Calu3 (cell line): ENCODE results near the gene C14orf119. TPM values are rescaled to one million over a fixed set of nuclear protein-coding genes. Genes with fewer than 3 reads are reported as not detected.

Experiments
- BruUV-seq: library from RNA; stranded (reverse); fragments of 400-500 nt; replicated peaks from 2 replicates; lab custom pipeline; 2021; lab: Mats Ljungman, UMichigan
- CTCF ChIA-PET: fragments of 300-600 bp; sonication (Branson Sonifier 250); formaldehyde crosslinking; loops from one replicate; lab custom pipeline; 2022; ENCODE audit warnings: antibody characterized with exemption; lab: Charles Lee
- DNase-seq: peaks from one replicate; pipeline ENCODE4 v3.0.0; 2022
- H3K27ac Mint-ChIP-seq: one replicate; pipeline ENCODE4 v1.8.0; 2022; ENCODE audit warnings: mixed read lengths; ENCODE audit not compliant: unreplicated experiment
- H3K27me3 Mint-ChIP-seq: one replicate; pipeline ENCODE4 v1.8.0; 2022; ENCODE audit warnings: mixed read lengths; ENCODE audit not compliant: unreplicated experiment
- H3K36me3 Mint-ChIP-seq: one replicate; pipeline ENCODE4 v1.8.0; 2022; ENCODE audit warnings: mild to moderate bottlenecking, moderate library complexity, mixed read lengths; ENCODE audit not compliant: insufficient read depth, unreplicated experiment
- H3K4me1 Mint-ChIP-seq: one replicate; pipeline ENCODE4 v1.8.0; 2022; ENCODE audit warnings: mild to moderate bottlenecking, low read depth, mixed read lengths; ENCODE audit not compliant: unreplicated experiment
- H3K4me3 Mint-ChIP-seq: one replicate; pipeline ENCODE4 v1.8.0; 2022; ENCODE audit warnings: mild to moderate bottlenecking, low read depth, moderate library complexity, mixed read lengths; ENCODE audit not compliant: unreplicated experiment
- H3K9me3 Mint-ChIP-seq: one replicate; pipeline ENCODE4 v1.8.0; 2022; ENCODE audit warnings: low read depth, mixed read lengths; ENCODE audit not compliant: unreplicated experiment
- intact Hi-C: fragments of 100-400 bp; cut with micrococcal nuclease; formaldehyde crosslinking; loops from one replicate; pipeline ENCODE4 v1.10.0; 2022; ENCODE audit not compliant: unreplicated experiment
- total RNA-seq: library from RNA; stranded (reverse); gene quantifications from 2 replicates; pipeline ENCODE4 v1.2.3, GENCODE V29; 2022
- TF ChIP-seq, protein P1 (sequence below): fragments of 200-600 bp; IDR thresholded peaks from one replicate; pipeline ENCODE4 v1.8.0; 2022; ENCODE audit warnings: antibody characterized with exemption; ENCODE audit not compliant: unreplicated experiment

Gene C14orf119
- total RNA-seq, 1 experiment from 2014 or later, result 47.3 TPM

DNA sequence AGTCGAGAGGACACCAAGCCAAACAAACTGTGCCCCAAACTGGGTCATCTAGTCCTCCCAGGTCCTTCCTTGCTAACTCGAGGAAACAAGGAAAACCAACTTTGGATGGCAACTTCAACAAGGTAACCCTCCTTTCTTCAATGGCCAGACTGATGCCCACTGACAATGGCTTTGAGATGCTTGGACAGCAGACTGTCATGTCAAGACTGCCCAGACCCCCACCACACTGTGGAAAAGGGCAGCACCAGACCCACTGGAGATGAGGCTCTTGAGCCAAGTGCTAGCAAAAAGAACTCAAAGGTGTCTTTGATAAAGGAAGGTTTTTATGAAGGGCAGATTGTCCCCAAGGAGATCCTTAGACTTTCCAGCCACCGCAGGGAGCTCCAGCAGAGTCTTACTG is 28.9 kb upstream of the C14orf119 start:
- intact Hi-C loops, result no loop called here
- no peak for DNase-seq
- Mint-ChIP-seq H3K4me1 (peaks cover 44% of the 10 kb centered on the region), H3K27ac (no peak overlapping the region), H3K27me3 (no peaks in the 10 kb centered on the region), H3K4me3 (no peak overlapping the region), H3K36me3 (peaks cover 72% of the 10 kb centered on the region), H3K9me3 (no peaks in the 10 kb centered on the region)
- TF ChIP-seq, protein P1, sequence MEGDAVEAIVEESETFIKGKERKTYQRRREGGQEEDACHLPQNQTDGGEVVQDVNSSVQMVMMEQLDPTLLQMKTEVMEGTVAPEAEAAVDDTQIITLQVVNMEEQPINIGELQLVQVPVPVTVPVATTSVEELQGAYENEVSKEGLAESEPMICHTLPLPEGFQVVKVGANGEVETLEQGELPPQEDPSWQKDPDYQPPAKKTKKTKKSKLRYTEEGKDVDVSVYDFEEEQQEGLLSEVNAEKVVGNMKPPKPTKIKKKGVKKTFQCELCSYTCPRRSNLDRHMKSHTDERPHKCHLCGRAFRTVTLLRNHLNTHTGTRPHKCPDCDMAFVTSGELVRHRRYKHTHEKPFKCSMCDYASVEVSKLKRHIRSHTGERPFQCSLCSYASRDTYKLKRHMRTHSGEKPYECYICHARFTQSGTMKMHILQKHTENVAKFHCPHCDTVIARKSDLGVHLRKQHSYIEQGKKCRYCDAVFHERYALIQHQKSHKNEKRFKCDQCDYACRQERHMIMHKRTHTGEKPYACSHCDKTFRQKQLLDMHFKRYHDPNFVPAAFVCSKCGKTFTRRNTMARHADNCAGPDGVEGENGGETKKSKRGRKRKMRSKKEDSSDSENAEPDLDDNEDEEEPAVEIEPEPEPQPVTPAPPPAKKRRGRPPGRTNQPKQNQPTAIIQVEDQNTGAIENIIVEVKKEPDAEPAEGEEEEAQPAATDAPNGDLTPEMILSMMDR, result no peak
- no TSS peak for BruUV-seq
- CTCF ChIA-PET, result no interaction called here

DNA sequence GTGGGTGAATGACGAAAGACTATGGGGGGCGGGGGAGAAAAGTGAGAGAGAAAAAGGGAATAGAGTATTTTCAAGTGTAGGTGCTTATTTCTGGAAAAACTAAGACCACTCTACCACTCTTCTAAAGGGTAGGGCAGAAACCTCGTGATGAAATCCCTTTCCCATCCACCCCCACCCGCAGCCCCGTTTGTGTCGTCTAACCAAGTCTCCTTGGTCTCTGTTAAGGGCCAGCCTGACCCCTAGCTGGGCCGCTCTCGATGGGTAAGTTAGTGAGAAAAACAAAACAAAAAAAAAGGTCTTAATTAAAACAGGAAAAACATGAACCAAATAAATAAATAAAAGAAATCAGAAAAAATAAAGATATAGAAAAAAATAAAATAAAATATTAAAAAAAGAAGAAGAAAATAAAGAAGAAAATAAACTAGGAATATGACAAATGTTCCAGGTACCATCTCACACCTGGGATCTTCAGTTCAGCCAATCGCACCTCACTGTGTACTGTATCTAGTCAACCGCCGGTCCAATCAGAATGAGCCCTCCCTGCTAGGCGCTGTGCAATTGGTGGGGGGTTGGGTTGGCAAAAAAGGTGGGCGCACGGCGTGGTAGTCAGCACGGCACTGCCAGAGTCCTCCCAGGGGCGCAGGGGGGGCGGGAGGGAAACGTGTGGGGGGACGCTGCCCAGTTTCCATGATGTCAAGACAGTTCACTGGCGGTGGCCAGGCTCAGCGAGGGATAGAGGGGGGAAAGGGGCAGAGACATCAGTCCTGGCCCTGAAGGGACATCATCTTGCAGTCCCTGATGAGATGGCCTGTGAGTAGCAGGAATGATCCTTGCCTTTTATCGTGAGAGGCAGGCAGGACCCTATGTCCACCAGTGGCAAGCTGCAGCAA is 28.2 kb upstream of the C14orf119 start:
- H3K36me3 Mint-ChIP-seq, result peaks cover 72% of the 10 kb centered on the region
- H3K4me3 Mint-ChIP-seq, result no peak overlapping the region
- H3K4me1 Mint-ChIP-seq, result peaks cover 48% of the 10 kb centered on the region
- no peaks in the 10 kb centered on the region for H3K9me3 Mint-ChIP-seq
- TF ChIP-seq, protein P1, result no peak
- BruUV-seq, result no TSS peak
- H3K27ac Mint-ChIP-seq, result no peak overlapping the region
- CTCF ChIA-PET, result no interaction called here
- intact Hi-C loops, result no loop called here
- H3K27me3 Mint-ChIP-seq, result no peaks in the 10 kb centered on the region
- no peak for DNase-seq

DNA sequence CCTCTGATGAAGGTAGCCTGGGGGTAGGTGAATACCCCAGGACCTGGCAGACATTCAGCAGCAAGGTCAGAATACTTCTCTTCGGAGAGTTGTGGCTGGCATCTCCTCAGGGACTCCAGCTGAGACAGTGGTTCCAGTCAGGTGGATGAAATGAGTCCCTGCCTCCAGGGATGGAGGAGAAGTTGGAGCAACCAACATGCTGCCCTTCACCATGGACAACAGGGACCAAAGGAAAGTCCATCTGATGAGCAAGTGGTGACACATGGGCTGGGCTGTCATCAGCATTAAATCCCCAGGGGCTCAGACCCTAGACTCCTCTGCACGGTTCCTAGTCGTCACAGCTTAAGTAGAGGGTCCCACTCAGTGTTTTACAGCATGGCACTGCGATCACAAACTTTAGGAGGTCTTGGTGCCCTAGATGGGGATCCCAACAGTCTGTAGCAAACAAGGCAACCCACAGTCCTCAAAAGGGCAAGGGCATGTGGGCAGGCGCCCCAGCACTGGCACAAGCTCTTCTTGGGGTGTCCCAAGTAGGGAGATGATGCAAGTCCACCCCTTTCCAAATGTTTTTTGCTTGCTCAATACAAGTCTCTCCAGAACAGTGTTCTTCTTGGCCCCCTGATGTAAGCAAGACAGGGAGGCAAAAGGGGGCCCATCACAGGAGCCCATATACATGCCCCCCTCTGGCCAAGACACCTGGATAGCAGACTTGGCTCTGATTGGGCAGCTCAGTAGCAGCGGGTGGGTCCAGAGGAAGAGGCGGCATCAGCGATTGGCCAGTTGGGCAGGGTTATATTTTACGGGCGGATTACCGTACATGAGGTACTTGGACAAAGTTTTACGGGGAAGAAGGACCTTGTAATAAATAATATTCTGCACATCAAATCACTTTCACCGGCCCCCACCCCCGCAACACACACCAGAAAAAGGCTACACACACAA is 27.2 kb upstream of the C14orf119 start:
- no peaks in the 10 kb centered on the region for H3K27me3 Mint-ChIP-seq
- CTCF ChIA-PET, result interaction anchor here (0.6 to 1.8 kb wide), 18 partner anchors 9 to 234 kb away, joined by 3 to 25 read pairs (median 6); partner anchors contain the start of genes ACIN1, AJUBA, C14orf119 and CDH24
- BruUV-seq, result no TSS peak
- peaks cover 43% of the 10 kb centered on the region for H3K4me1 Mint-ChIP-seq
- intact Hi-C loops, result no loop called here
- TF ChIP-seq, protein P1, result no peak
- H3K36me3 Mint-ChIP-seq, result peaks cover 66% of the 10 kb centered on the region
- H3K4me3 Mint-ChIP-seq, result no peak overlapping the region
- H3K9me3 Mint-ChIP-seq, result no peaks in the 10 kb centered on the region
- DNase-seq, result no peak
- no peak overlapping the region for H3K27ac Mint-ChIP-seq

DNA sequence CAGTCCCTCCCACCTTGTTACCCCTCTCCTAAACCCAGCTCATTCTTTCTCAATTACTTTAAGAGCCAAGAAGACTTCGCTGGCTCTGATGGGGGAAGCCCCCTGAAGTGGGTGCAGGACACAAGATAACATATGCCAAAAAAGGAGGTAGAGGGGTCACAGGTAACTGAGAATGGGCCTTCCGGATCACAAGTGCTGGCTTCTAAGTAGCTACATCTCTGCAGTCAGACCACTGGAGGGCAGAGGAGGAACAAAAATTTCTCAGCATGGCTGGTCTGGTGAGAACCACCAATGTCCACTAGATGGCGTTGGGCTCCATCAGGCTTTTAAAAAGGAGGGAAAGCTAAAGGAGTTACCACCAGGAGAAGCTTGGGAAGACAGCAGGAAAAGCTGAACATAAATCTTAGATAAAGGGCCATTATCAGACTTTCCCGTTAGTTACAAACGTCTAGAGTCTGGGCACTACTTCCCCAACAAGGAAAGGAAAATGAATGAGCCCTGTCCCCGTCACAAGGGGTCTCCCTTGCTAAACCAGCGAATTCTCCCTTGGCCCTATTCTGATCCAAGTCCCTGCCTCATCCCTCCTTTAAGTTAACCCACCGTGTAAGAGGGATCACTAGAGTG is 26.4 kb upstream of the C14orf119 start:
- DNase-seq, result peak; percentile 82
- TF ChIP-seq, protein P1, result peak; percentile 90
- Mint-ChIP-seq H3K27ac (no peak overlapping the region), H3K27me3 (no peaks in the 10 kb centered on the region), H3K4me1 (peaks cover 35% of the 10 kb centered on the region), H3K36me3 (peaks cover 69% of the 10 kb centered on the region), H3K4me3 (no peak overlapping the region), H3K9me3 (no peaks in the 10 kb centered on the region)
- intact Hi-C loops, result no loop called here
- TSS peak; percentile 1 for BruUV-seq
- CTCF ChIA-PET, result interaction anchor here (0.6 to 1.8 kb wide), 21 partner anchors 9 to 233 kb away, joined by 3 to 25 read pairs (median 5); partner anchors contain the start of genes ACIN1, AJUBA, C14orf119 and CDH24
